Activated T-helper 2 cell treated with anti-CD3 and anti-CD28 coated beads, Interferon-gamma antibody, Interleukin-2, Interleukin-4, amounts not matched to agents 10 μg/mL and 5 μg/mL and 100 μg/mL, durations not matched to agents 14 hours and 24 hours and 36 hours (primary cell): ENCODE results near the gene PSTPIP2. TPM values are rescaled to one million over a fixed set of nuclear protein-coding genes. Genes with fewer than 3 reads are reported as not detected.
A peak's percentile ranks its signal among the peaks of the same experiment; 100 is the strongest.

Experiments
- DNase-seq: peaks from one replicate; pipeline ENCODE4 v3.0.0; 2021; ENCODE audit warnings: low spot score
- H3K27ac Mint-ChIP-seq: one replicate; pipeline ENCODE4 v1.8.0; 2021; ENCODE audit warnings: mixed read lengths
- H3K27me3 Mint-ChIP-seq: one replicate; pipeline ENCODE4 v1.8.0; 2021; ENCODE audit warnings: low read depth, mixed read lengths
- H3K36me3 Mint-ChIP-seq: one replicate; pipeline ENCODE4 v1.8.0; 2021; ENCODE audit warnings: low read depth, mixed read lengths
- H3K4me1 Mint-ChIP-seq: one replicate; pipeline ENCODE4 v1.8.0; 2021; ENCODE audit warnings: low read depth, mixed read lengths
- H3K4me3 Mint-ChIP-seq: one replicate; pipeline ENCODE4 v1.8.0; 2021; ENCODE audit warnings: low read depth, mild to moderate bottlenecking, moderate library complexity, mixed read lengths
- H3K9me3 Mint-ChIP-seq: one replicate; pipeline ENCODE4 v1.8.0; 2021; ENCODE audit warnings: mixed read lengths
- intact Hi-C: fragments of 100-400 bp; cut with micrococcal nuclease; formaldehyde crosslinking; loops from one replicate; pipeline ENCODE4 v1.15.1; 2023
- total RNA-seq: library from RNA; stranded (reverse); gene quantifications from 2 replicates; pipeline ENCODE4 v1.2.3, GENCODE V29; 2022

Gene PSTPIP2, protein sequence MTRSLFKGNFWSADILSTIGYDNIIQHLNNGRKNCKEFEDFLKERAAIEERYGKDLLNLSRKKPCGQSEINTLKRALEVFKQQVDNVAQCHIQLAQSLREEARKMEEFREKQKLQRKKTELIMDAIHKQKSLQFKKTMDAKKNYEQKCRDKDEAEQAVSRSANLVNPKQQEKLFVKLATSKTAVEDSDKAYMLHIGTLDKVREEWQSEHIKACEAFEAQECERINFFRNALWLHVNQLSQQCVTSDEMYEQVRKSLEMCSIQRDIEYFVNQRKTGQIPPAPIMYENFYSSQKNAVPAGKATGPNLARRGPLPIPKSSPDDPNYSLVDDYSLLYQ
- total RNA-seq: 36.8 and 39.0 TPM in 2 replicates

DNA sequence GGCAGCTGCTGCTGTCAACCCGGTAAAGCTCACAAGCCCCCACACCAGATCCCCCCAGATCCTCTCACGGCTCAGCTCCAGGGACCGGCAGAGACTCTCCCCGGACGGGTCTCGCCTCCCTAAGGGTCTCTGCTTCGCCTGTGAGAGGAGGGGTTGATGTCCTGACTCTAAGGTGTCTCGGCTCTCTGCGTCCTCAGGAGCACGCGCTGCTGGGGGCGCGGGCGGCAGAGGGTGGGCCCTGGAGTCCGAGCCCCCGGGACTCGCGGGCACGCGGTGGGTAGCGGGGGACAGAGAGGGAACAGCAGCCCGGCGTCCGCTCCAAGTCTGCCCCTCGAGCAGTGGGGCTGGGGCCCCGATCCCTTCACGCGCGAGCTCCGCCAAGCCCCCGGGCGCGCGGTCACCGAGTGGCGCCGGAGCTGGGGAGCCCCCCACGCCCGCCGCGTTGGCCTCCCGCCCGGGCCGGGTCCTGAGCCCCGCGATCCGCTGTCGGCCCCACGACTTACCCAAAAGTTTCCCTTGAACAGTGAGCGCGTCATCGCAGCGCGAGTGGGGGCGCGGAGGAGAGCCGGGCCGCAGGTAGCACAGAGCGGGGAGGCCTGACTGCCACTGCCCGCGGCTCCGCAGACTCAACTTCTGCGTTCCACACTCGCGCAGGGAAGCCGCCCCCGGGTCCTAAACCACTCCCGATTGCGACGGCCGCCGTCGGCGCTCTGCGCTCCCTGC lies at the start of gene PSTPIP2:
PSTPIP2 (minus strand) TSS at position 608 of the 723 bp plus-strand sequence; CDS start at position 536, 72 bp downstream.
- H3K27ac Mint-ChIP-seq: peak within 1 kb of the TSS; percentile 71

DNA sequence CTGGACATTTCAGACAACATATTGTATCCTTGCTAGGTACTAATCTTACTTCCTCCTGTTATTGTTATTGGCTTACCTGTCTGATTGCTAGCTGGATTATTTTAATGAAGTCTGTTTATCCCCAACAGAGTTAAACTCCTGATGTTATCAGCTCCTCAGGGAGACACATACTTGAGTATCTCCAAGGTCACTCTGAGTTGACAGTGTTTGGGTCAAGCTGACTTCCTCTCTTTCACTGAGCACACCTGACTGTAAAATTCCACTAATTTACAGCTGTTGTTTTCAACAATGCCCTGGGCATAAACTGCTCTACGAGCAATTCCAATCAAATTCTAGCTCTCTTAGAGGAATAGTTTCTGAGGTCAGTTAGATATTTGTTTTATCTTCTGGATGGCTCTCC lies 41.7 kb upstream of the PSTPIP2 start:
- H3K36me3 Mint-ChIP-seq: peaks cover 62% of the 10 kb centered on the region
- peaks cover 4% of the 10 kb centered on the region for H3K9me3 Mint-ChIP-seq
- no peaks in the 10 kb centered on the region for H3K27me3 Mint-ChIP-seq
- intact Hi-C loops: no loop called here
- no peak for DNase-seq
- no peak overlapping the region for H3K27ac Mint-ChIP-seq
- H3K4me1 Mint-ChIP-seq: peaks cover 11% of the 10 kb centered on the region
- H3K4me3 Mint-ChIP-seq: no peak overlapping the region

More for the DNA sequence above, at the start of gene PSTPIP2:
- Mint-ChIP-seq H3K27me3 (no peaks in the 10 kb centered on the region), H3K4me3 (peak within 1 kb of the TSS; percentile 81), H3K9me3 (no peaks in the 10 kb centered on the region), H3K4me1 (peaks cover 43% of the 10 kb centered on the region), H3K36me3 (peaks cover 15% of the 10 kb centered on the region)
- DNase-seq: peak; percentile 55
- intact Hi-C loops: loop anchor here (1.0 to 5.0 kb wide), 6 partner anchors 45 to 385 kb away; no protein-coding TSS in a partner anchor

DNA sequence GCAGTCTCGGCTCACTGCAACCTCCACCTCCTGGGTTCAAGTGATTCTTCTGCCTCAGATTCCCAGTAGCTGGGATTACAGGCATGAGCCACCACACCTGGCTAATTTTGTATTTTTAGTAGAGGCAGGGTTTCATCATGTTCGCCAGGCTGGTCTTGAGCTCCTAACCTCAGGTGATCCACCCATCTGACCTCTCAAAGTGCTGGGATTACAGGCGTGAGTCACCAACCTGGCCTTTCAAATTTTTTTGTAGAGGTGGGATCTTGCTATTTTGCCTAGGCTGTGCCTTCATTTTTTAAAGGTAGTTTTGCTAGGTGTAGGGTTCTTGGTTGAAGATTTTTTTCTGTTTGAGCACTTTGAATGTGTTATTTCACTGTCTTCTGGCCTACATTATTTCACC lies 38.3 kb upstream of the PSTPIP2 start:
- Mint-ChIP-seq H3K27me3 (no peaks in the 10 kb centered on the region), H3K36me3 (peaks cover 60% of the 10 kb centered on the region), H3K4me3 (no peak overlapping the region), H3K4me1 (peaks cover 20% of the 10 kb centered on the region), H3K27ac (no peak overlapping the region), H3K9me3 (peaks cover 4% of the 10 kb centered on the region)
- intact Hi-C loops: no loop called here
- DNase-seq: no peak

DNA sequence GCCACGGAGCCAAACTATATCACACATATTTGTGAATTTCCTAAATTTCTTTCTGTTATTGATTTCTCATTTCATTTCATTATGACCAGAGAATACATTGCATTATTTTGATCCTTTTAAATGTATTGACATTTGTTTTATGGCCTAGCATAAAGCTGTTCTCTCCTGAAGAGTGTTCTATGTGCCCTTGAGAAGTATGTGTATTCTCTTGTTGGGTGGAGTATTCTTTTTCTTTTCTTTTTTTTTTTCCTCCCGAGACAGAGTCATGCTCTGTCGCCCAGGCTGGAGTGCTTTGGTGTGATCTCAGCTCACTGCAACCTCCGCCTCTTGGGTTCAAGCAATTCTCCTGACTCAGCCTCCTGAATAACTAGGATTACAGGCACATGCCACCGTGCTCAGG lies 37.3 kb upstream of the PSTPIP2 start:
- H3K4me1 Mint-ChIP-seq: peaks cover 25% of the 10 kb centered on the region
- no peak for DNase-seq
- H3K27ac Mint-ChIP-seq: peak overlapping the region; percentile 17
- H3K27me3 Mint-ChIP-seq: no peaks in the 10 kb centered on the region
- intact Hi-C loops: no loop called here
- H3K9me3 Mint-ChIP-seq: peaks cover 4% of the 10 kb centered on the region
- no peak overlapping the region for H3K4me3 Mint-ChIP-seq
- peaks cover 51% of the 10 kb centered on the region for H3K36me3 Mint-ChIP-seq

DNA sequence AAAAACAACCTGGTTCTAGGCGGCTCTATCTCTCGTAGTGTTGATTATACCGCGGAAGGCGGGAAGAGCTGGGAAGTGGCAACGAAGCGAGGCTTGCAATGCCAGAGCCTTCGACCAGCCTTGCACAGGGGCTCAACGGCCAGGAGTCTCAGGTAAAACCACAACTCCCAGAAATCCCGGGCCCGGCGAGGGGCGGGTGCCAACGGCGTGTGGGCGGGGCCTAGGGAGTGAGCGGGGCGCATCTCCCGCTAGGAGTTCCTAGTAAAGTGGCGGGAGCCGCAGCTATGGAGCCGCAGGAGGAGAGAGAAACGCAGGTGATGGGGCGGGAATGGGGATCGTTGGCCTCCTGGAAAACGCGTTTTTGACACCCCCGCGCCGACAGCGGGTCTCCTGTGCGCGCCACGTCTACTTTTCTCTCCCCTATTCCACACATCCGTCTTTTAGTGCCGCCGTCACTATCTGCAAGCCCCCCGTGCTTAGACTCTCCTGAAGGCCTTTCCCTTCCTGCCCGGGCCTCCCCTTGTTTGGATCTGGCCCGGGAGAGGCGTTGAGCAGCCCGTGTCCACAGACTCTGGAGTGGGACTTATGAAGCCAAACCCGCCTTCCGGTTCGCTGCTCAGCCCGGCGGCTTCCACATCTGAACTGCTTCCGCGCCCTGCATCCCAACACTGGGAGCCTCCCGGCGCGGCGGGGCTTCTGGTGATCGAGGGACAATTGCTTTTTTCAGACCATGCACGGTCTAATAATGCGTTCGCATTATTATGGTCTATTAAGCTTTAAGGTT lies 32.3 kb upstream of the PSTPIP2 start, which contains the start of gene HAUS1:
HAUS1 (plus strand) TSS at position 258 of the 784 bp plus-strand sequence; CDS start at position 285, 27 bp downstream.
- Mint-ChIP-seq H3K27ac (peak within 1 kb of the TSS; percentile 95), H3K36me3 (peaks cover 23% of the 10 kb centered on the region), H3K27me3 (no peaks in the 10 kb centered on the region), H3K4me3 (peak within 1 kb of the TSS; percentile 98), H3K9me3 (no peaks in the 10 kb centered on the region), H3K4me1 (peaks cover 20% of the 10 kb centered on the region)
- peak; percentile 74 for DNase-seq
- intact Hi-C loops: loop anchor here (5.0 kb wide), 1 partner anchor 53 kb away; no protein-coding TSS in a partner anchor

DNA sequence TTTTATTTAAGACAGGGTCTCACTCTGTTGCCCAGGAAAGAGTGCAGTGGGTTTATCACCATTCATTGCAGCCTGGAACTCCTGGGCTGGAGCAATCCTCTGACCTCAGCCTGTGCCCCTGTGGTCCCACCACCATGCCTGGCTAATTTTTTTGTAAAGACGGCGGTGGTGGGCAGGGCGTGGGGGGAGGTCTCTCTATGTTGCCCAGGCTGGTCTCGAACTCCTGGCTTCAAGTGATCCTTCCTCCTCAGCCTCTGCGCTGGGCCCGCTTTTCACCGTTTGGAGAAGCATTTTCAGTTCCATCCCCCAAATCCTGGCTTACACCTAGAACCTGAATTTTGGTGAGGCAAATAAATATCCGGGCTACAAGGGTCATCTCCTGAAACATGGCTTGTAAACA lies 27.4 kb upstream of the PSTPIP2 start:
- intact Hi-C loops: no loop called here
- Mint-ChIP-seq H3K27me3 (no peaks in the 10 kb centered on the region), H3K4me1 (peaks cover 19% of the 10 kb centered on the region), H3K27ac (no peak overlapping the region), H3K4me3 (no peak overlapping the region), H3K36me3 (peaks cover 26% of the 10 kb centered on the region), H3K9me3 (no peaks in the 10 kb centered on the region)
- no peak for DNase-seq

DNA sequence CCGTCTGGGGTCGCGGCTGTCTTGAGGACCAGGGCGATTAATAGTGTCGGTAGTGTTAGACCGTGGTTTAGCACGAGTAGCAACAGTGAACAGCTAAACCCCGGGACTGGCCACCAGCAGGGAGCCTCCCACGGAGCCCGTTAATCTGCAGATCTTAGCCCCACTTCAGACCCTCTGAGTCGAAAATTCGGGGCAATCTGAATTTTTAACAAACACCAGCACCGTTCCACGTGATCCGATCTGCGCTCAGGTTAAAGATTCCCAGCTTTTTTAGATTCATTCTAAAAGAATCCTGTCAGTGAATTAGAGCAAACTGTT lies 26.5 kb upstream of the PSTPIP2 start:
- DNase-seq: no peak
- Mint-ChIP-seq H3K9me3 (no peaks in the 10 kb centered on the region), H3K27me3 (no peaks in the 10 kb centered on the region), H3K36me3 (peaks cover 35% of the 10 kb centered on the region), H3K4me1 (peaks cover 17% of the 10 kb centered on the region), H3K4me3 (peak overlapping the region; percentile 97), H3K27ac (peak overlapping the region; percentile 96)
- intact Hi-C loops: no loop called here

DNA sequence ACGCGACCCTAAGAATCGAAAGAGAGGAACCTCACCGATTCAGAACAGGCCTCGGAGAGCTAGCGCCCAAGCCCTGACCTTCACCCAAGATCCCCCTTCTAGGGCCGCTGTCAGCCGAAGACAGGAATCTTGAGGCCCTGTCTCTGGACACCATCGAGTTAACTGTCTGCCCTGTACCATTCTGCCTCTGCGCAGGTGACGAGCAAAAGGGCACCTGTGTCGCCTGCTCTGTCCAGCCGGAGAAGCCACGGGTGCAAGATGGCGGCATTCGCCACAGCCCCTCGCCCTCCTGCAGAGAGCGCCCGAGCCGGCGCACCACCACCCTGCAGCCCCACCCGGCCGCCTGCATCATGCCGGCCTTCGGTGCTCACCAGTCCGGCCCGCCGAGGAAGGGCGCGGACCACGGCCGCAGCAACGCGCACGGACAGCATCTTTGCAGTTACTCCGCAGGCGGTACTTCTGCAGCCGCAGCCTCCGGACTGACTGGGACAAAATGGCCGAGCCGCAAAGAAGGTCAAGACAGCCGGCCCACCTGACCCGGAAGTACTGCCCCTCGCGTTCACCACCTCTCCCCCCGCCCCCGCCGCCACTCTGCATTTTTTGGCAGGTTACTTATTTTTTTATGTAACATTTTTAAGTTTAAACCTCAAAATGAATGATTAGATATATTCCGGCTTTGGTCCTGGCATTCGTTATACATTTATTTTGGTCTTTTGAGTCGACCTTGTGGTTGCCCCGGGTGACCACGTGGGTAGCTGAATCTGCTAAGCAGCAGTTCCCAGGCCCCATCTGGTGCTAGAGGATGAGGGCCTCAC lies 25.9 kb upstream of the PSTPIP2 start, which contains the start of gene ATP5F1A:
ATP5F1A (minus strand) TSS at position 496 of the 815 bp plus-strand sequence; CDS start at position 431, 65 bp downstream.
- intact Hi-C loops: no loop called here
- Mint-ChIP-seq H3K9me3 (no peaks in the 10 kb centered on the region), H3K27me3 (no peaks in the 10 kb centered on the region), H3K4me1 (peaks cover 17% of the 10 kb centered on the region), H3K4me3 (peak within 1 kb of the TSS; percentile 97), H3K27ac (peak within 1 kb of the TSS; percentile 96), H3K36me3 (peaks cover 40% of the 10 kb centered on the region)
- peak; percentile 78 for DNase-seq

DNA sequence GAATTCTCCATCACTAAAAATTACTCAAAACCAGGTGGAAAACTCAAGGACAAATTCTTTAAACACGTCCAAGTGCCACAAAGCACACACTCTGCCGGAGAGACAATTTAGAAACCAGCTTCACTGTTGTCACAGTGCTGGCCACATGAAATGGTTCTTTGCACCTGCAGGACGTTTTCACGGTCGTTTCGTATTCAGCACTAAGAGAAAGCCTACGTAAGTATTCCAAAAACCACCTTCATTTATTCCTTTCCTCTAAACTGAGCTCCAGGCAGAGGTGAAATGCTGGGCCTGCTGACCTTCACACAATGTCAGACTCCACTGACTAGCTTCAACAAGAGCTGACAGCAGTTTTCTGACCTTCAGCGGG lies 25.4 kb upstream of the PSTPIP2 start:
- peaks cover 17% of the 10 kb centered on the region for H3K4me1 Mint-ChIP-seq
- intact Hi-C loops: no loop called here
- peak overlapping the region; percentile 96 for H3K27ac Mint-ChIP-seq
- H3K9me3 Mint-ChIP-seq: no peaks in the 10 kb centered on the region
- H3K4me3 Mint-ChIP-seq: peak overlapping the region; percentile 97
- H3K27me3 Mint-ChIP-seq: no peaks in the 10 kb centered on the region
- no peak for DNase-seq
- peaks cover 41% of the 10 kb centered on the region for H3K36me3 Mint-ChIP-seq

DNA sequence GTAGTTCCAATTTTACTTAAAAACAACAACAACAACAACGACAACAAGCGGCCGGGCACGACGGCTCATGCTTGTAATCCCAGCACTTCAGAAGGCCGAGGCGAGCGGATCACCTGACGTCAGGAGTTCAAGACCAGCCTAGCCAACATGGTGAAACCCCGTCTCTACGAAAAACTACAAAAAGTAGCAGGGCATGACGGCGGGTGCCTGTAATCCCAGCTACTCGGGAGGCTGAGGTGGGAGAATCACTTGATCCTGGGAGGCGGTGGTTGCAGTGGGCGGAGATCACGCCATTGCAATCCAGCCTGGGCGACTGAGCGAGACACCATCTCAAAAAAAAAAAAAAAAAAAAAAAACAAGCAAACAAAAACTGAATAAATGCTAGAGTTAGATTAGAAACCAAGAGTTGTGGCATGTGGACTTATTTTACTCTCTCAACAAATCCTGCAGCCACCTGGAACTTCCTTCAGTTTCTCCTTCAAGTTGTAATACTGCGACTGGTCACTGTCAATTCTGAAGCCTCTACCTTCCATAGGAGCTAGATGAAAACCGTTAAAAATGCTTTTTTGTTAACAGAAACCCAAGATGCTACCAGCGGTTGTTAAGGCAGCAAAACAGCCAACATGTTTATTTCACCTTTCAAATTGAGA lies 24.7 kb upstream of the PSTPIP2 start:
- H3K27ac Mint-ChIP-seq: peak overlapping the region; percentile 96
- H3K36me3 Mint-ChIP-seq: peaks cover 47% of the 10 kb centered on the region
- H3K4me1 Mint-ChIP-seq: peaks cover 18% of the 10 kb centered on the region
- intact Hi-C loops: no loop called here
- H3K27me3 Mint-ChIP-seq: no peaks in the 10 kb centered on the region
- H3K4me3 Mint-ChIP-seq: peak overlapping the region; percentile 97
- no peak for DNase-seq
- no peaks in the 10 kb centered on the region for H3K9me3 Mint-ChIP-seq

DNA sequence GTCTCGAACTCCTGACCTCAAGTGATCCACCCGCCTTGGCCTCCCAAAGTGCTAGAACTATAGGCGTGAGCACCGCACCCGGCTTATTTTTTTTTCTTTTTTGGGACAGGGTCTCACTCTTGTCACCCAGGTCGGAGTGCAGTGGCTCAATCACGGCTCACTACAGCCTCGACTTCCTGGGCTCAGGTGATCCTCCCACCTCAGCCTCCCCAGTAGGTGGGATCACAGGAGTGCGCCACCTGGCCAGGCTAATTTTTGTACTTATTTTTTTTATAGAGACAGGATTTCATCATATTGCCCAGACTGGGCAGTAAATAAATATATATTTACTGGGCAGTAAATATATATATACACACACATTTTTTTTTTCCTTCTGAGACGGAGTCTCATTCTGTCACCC lies 23.5 kb upstream of the PSTPIP2 start:
- intact Hi-C loops: no loop called here
- Mint-ChIP-seq H3K4me1 (peaks cover 24% of the 10 kb centered on the region), H3K36me3 (peaks cover 60% of the 10 kb centered on the region), H3K27me3 (no peaks in the 10 kb centered on the region), H3K4me3 (no peak overlapping the region), H3K27ac (no peak overlapping the region), H3K9me3 (no peaks in the 10 kb centered on the region)
- no peak for DNase-seq
